ENCODE measurements around the gene EIF5.
A peak's percentile ranks its signal among the peaks of the same experiment; 100 is the strongest.

The EIF5 gene

GRCh38 chr14:103290494-103290893, 43.5 kb upstream of the EIF5 start:
- H3K4me3 ChIP-seq (replicated peaks; ENCODE audit: low read depth, low read length), result no peak overlapping the region
- TF ChIP-seq CTCF (IDR thresholded peaks at IDR 0.05; ENCODE audit: low read length, missing control alignments), result no peak
- DNase-seq (ENCODE audit: low read depth), result no peak

- no peak for TF ChIP-seq CTCF (IDR thresholded peaks at IDR 0.05; ENCODE audit: low read length, missing control alignments)
- H3K4me3 ChIP-seq (replicated peaks; ENCODE audit: low read depth, low read length), result no peak overlapping the region
- no peak for DNase-seq (ENCODE audit: low read depth)
Observed at GRCh38 chr14:103290961-103291360, 43.1 kb upstream of the EIF5 start.

GRCh38 chr14:103292426-103293374, 41.3 kb upstream of the EIF5 start:
- H3K4me3 ChIP-seq (replicated peaks; ENCODE audit: low read depth, low read length), result no peak overlapping the region
- DNase-seq (ENCODE audit: low read depth), result peak; percentile 74
- TF ChIP-seq CTCF (IDR thresholded peaks at IDR 0.05; ENCODE audit: low read length, missing control alignments), result peak; percentile 98

GRCh38 chr14:103293465-103293864, 40.6 kb upstream of the EIF5 start:
- no peak for TF ChIP-seq CTCF (IDR thresholded peaks at IDR 0.05; ENCODE audit: low read length, missing control alignments)
- no peak overlapping the region for H3K4me3 ChIP-seq (replicated peaks; ENCODE audit: low read depth, low read length)
- DNase-seq (ENCODE audit: low read depth), result no peak

DNA sequence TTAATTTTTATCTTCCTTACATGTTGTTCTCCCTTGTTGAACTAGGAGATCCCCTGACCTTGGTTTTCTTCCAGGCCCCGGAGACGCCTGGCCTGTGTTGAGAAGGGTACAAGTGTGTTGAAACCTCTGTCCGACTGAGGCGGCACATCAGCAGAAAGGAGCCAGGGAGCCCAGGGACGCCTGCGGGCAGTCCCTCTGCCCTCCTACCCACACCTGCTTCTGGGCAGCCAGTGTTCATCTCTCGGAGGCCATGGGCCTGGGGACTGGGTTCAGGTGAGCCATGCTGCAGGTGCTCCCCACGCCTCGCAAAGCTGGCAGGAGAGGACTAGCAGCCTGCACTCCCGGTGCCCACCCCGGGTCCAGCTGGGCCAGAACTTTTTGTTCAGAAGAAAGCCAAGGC, 39.9 kb upstream of the EIF5 start:
- no peak overlapping the region for H3K4me3 ChIP-seq (replicated peaks; ENCODE audit: low read depth, low read length)
- TF ChIP-seq CTCF (IDR thresholded peaks at IDR 0.05; ENCODE audit: low read length, missing control alignments), result no peak
- no peak for DNase-seq (ENCODE audit: low read depth)

GRCh38 chr14:103296007-103296406, 38.0 kb upstream of the EIF5 start:
- TF ChIP-seq CTCF (IDR thresholded peaks at IDR 0.05; ENCODE audit: low read length, missing control alignments), result no peak
- DNase-seq (ENCODE audit: low read depth), result peak; percentile 26
- no peak overlapping the region for H3K4me3 ChIP-seq (replicated peaks; ENCODE audit: low read depth, low read length)

DNA sequence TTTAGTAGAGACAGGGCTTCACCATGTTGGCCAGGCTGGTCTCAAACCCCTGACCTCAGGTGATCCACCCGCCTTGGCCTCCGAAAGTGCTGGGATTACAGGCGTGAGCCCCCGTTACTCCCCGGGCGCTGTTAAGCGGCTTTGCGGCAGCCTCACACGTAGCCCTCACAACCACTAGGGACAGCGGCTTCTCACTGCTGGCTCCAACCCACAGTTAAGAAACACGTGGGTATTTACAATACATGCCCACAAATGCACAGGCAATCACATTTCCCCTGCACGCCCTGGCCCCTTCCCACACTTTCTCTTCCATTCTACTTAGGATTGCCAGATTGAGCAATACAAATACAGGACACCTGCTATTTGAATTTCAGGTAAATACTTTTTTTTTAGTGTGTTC, 37.0 kb upstream of the EIF5 start:
- DNase-seq (ENCODE audit: low read depth), result no peak
- H3K4me3 ChIP-seq (replicated peaks; ENCODE audit: low read depth, low read length), result no peak overlapping the region
- TF ChIP-seq CTCF (IDR thresholded peaks at IDR 0.05; ENCODE audit: low read length, missing control alignments), result no peak
